ENCODE measurements around the gene TAOK1. TPM values are rescaled to one million over a fixed set of nuclear protein-coding genes. Genes with fewer than 3 reads are reported as not detected.
A peak's percentile ranks its signal among the peaks of the same experiment; 100 is the strongest.
"Not testable (repeated sequence)": the region's sequence is repeated elsewhere in the genome, so short reads cannot be mapped to it uniquely, and the experiment has no call there.

Gene TAOK1
- total RNA-seq, 1 experiment from 2014 or later = 85.5 TPM

DNA sequence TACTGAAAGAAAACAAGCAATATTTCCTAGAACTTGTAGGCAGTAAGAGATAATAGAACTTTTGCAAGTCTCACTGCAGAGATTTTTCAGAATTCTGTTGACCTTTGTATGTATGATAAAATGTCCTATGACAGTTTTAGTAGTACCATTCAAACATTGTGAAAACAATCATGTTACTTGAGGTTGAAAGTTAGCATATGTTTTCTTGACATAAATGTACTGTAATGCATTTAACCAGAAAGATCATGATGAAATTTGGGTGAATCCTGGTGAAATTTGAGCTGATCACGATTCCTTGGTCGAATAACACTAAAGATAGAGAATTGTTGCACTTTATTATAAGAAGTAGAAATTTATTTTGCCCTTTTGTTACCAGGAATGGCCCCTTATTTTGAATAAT is 85.7 kb downstream of the TAOK1 start:
- POLR2A ChIA-PET (ENCODE audit: low non-redundant PET) = no interaction called here
- H3K27ac ChIP-seq (ENCODE audit: low read depth, low read length, poor library complexity, severe bottlenecking) = peak overlapping the region; percentile 18
- no peak for DNase-seq (ENCODE audit: low spot score)
- no peaks in the 10 kb centered on the region for H3K9me3 ChIP-seq (ENCODE audit: low read depth, low read length, poor library complexity, severe bottlenecking)
- CTCF ChIA-PET = no interaction called here
- H3K36me3 ChIP-seq (ENCODE audit: insufficient read depth, low read length, poor library complexity, severe bottlenecking) = peaks cover 26% of the 10 kb centered on the region
- intact Hi-C loops (cut with micrococcal nuclease; ENCODE audit: unreplicated experiment) = no loop called here
- H3K4me1 ChIP-seq (ENCODE audit: insufficient read depth, low read length, poor library complexity, severe bottlenecking) = no peaks in the 10 kb centered on the region
- H3K27me3 ChIP-seq (replicated peaks; ENCODE audit: insufficient read depth, low read depth, low read length, poor library complexity) = no peaks in the 10 kb centered on the region
- BruUV-seq (replicated peaks) = no TSS peak
- H3K4me3 ChIP-seq (ENCODE audit: low read depth, low read length, poor library complexity, severe bottlenecking) = no peak overlapping the region
- TF ChIP-seq EZH2 (IDR thresholded peaks at IDR 0.05; ENCODE audit: borderline replicate concordance, low read depth, low read length, poor library complexity, severe bottlenecking) = no peak

DNA sequence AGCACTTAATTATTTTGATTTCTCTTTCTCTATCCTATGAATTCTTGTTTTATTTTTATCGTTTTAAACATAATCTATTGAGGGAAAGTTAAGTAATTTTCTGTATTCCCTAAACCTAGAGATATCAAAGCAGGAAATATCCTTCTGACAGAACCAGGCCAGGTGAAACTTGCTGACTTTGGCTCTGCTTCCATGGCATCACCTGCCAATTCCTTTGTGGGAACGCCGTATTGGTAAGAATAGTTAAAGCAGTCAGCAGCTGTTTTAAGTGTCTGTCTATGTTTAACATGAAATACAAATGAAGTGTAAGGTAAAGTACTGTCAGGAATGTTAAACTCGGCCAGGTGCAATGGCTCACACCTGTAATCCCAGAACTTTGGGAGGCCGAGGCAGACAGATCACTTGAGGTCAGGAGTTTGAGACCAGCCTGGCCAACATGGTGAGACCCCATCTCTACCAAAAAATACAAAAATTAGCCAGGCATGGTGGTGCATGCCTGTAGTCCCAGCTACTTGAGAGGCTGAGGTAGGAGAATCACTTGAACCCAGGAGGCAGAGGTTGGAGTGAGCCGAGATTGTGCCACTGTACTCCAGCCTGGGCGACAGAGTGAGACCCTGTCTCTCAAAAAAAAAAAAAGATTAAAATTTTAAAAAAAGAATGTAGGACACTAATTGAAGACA is 90.2 kb downstream of the TAOK1 start:
- H3K9me3 ChIP-seq (ENCODE audit: low read depth, low read length, poor library complexity, severe bottlenecking); H3K4me3 ChIP-seq (ENCODE audit: low read depth, low read length, poor library complexity, severe bottlenecking); BruUV-seq (replicated peaks); DNase-seq (ENCODE audit: low spot score); H3K27me3 ChIP-seq (replicated peaks; ENCODE audit: insufficient read depth, low read depth, low read length, poor library complexity); H3K4me1 ChIP-seq (ENCODE audit: insufficient read depth, low read length, poor library complexity, severe bottlenecking); POLR2A ChIA-PET (ENCODE audit: low non-redundant PET); CTCF ChIA-PET; H3K27ac ChIP-seq (ENCODE audit: low read depth, low read length, poor library complexity, severe bottlenecking); intact Hi-C loops (cut with micrococcal nuclease; ENCODE audit: unreplicated experiment): not testable (repeated sequence)
- H3K36me3 ChIP-seq (ENCODE audit: insufficient read depth, low read length, poor library complexity, severe bottlenecking) = peaks cover 29% of the 10 kb centered on the region

DNA sequence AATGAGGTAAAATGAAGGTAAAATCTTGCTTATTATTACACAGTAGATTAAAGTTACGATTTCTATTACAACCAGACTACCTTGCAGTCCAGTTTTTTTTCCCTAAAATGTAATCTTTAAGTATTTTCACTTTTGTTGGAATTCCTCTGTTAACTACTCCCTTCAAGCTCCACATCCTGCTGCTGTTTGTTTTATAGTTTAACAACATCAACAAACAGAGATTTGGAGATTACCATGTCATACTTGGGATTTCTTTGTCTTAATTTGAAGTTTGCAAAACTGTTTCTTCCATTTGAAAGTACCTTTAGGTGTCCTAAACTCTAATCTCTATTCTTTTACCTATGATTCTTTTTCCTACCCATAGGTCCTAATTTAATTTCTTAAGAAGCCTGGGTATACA is 93.3 kb downstream of the TAOK1 start:
- TF ChIP-seq EZH2 (IDR thresholded peaks at IDR 0.05; ENCODE audit: borderline replicate concordance, low read depth, low read length, poor library complexity, severe bottlenecking) = no peak
- TF ChIP-seq, protein P1, sequence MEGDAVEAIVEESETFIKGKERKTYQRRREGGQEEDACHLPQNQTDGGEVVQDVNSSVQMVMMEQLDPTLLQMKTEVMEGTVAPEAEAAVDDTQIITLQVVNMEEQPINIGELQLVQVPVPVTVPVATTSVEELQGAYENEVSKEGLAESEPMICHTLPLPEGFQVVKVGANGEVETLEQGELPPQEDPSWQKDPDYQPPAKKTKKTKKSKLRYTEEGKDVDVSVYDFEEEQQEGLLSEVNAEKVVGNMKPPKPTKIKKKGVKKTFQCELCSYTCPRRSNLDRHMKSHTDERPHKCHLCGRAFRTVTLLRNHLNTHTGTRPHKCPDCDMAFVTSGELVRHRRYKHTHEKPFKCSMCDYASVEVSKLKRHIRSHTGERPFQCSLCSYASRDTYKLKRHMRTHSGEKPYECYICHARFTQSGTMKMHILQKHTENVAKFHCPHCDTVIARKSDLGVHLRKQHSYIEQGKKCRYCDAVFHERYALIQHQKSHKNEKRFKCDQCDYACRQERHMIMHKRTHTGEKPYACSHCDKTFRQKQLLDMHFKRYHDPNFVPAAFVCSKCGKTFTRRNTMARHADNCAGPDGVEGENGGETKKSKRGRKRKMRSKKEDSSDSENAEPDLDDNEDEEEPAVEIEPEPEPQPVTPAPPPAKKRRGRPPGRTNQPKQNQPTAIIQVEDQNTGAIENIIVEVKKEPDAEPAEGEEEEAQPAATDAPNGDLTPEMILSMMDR (conservative IDR thresholded peaks at IDR 0.05; ENCODE audit: low read depth, low read length) = no peak
- no peaks in the 10 kb centered on the region for H3K27me3 ChIP-seq (replicated peaks; ENCODE audit: insufficient read depth, low read depth, low read length, poor library complexity)
- no peak for DNase-seq (ENCODE audit: low spot score)
- no peaks in the 10 kb centered on the region for H3K9me3 ChIP-seq (ENCODE audit: low read depth, low read length, poor library complexity, severe bottlenecking)
- peaks cover 17% of the 10 kb centered on the region for H3K36me3 ChIP-seq (ENCODE audit: insufficient read depth, low read length, poor library complexity, severe bottlenecking)
- POLR2A ChIA-PET (ENCODE audit: low non-redundant PET) = interaction anchor here (0.6 kb wide), 1 partner anchor 342 kb away, joined by 3 read pairs; no protein-coding TSS in a partner anchor
- no peak overlapping the region for H3K27ac ChIP-seq (ENCODE audit: low read depth, low read length, poor library complexity, severe bottlenecking)
- no TSS peak for BruUV-seq (replicated peaks)
- intact Hi-C loops (cut with micrococcal nuclease; ENCODE audit: unreplicated experiment) = no loop called here
- CTCF ChIA-PET = no interaction called here
- no peak overlapping the region for H3K4me3 ChIP-seq (ENCODE audit: low read depth, low read length, poor library complexity, severe bottlenecking)
- H3K4me1 ChIP-seq (ENCODE audit: insufficient read depth, low read length, poor library complexity, severe bottlenecking) = no peaks in the 10 kb centered on the region

DNA sequence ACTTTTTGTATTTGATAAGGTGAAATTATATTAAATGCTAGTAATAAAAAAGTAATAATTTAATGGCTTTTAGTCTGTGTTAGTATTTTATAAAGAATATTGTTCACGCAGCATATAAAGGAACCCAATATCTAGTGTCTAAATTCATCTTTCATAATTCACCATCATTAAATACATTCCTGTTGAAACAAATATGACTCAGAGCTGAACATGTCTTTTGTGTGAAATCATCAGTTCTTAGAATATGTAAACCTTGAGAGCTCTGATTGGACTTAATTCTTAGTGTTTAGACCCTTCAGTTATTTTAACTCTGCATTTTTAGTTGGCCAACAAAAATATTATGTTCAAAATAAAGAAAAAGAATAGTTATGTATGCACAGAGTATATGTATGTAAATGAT is 104.8 kb downstream of the TAOK1 start:
- BruUV-seq (replicated peaks) = no TSS peak
- no peaks in the 10 kb centered on the region for H3K4me1 ChIP-seq (ENCODE audit: insufficient read depth, low read length, poor library complexity, severe bottlenecking)
- no peaks in the 10 kb centered on the region for H3K9me3 ChIP-seq (ENCODE audit: low read depth, low read length, poor library complexity, severe bottlenecking)
- intact Hi-C loops (cut with micrococcal nuclease; ENCODE audit: unreplicated experiment) = no loop called here
- H3K36me3 ChIP-seq (ENCODE audit: insufficient read depth, low read length, poor library complexity, severe bottlenecking) = peaks cover 59% of the 10 kb centered on the region
- POLR2A ChIA-PET (ENCODE audit: low non-redundant PET) = interaction anchor here (0.6 kb wide), 1 partner anchor 128 kb away, joined by 6 read pairs; no protein-coding TSS in a partner anchor
- CTCF ChIA-PET = interaction anchor here (1.4 kb wide), 1 partner anchor 125 kb away, joined by 3 read pairs; no protein-coding TSS in a partner anchor
- H3K4me3 ChIP-seq (ENCODE audit: low read depth, low read length, poor library complexity, severe bottlenecking) = no peak overlapping the region
- no peak overlapping the region for H3K27ac ChIP-seq (ENCODE audit: low read depth, low read length, poor library complexity, severe bottlenecking)
- TF ChIP-seq, protein P1 (conservative IDR thresholded peaks at IDR 0.05; ENCODE audit: low read depth, low read length) = no peak
- TF ChIP-seq EZH2 (IDR thresholded peaks at IDR 0.05; ENCODE audit: borderline replicate concordance, low read depth, low read length, poor library complexity, severe bottlenecking) = no peak
- H3K27me3 ChIP-seq (replicated peaks; ENCODE audit: insufficient read depth, low read depth, low read length, poor library complexity) = no peaks in the 10 kb centered on the region
- DNase-seq (ENCODE audit: low spot score) = no peak
